Lower leg skin (tissue), 3 donors: ENCODE data around the gene JSRP1.

Source experiments
- POLR2A ChIP-seq, 2 donors: fragments of 450-650 bp; IDR thresholded peaks; one replicate each; pipeline ENCODE4 v1.6.1; 2016 to 2017; ENCODE audit warnings: antibody characterized with exemption in 2 of 2, mild to moderate bottlenecking in 1 of 2, moderate library complexity in 1 of 2
- TF ChIP-seq, protein P1 (sequence below), 3 donors: fragments of 450-650 bp; IDR thresholded peaks; one replicate each; pipeline ENCODE4 v1.5.1; 2016; ENCODE audit warnings: antibody characterized with exemption in 3 of 3, mild to moderate bottlenecking in 3 of 3, moderate library complexity in 2 of 3

DNA sequence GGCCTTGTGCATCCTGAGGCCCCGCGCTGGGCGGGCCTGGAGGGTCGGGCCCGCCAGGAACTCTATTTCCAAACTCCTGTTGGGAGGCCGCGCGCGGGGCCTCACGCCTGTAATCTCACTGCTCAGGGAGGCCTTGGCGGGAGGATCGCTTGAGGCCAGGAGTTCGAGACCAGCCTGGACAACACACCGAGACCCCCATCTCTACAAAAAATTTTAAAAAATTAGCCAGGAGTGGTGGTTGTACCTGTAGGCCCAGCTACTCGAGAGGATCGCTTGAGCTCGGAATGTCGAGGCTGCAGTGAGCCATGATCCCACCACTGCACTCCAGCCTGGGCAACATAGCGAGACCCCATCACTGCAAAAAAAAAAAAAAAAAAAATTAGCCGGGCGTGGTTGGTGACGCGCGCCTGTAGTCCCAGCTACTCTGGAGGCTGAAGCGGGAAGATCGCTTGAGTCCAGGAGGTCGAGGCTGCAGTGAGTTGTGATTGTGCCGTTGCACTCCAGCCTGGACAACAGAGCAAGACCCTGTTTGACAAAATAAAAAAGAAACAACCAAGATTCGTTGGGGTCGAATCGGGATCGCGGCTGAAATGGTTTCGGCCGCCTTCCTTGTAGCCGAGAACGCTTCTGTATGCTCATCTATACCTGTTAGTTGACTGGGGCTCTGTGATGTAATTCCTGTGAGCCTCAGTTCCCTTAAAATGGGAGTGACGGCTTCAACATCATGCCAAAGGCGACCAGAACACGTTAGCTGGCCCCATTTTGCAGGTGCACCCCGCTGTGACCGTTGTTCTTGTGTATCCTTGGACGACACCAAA is 19.0 kb downstream of the JSRP1 start:
- TF ChIP-seq, protein P1, sequence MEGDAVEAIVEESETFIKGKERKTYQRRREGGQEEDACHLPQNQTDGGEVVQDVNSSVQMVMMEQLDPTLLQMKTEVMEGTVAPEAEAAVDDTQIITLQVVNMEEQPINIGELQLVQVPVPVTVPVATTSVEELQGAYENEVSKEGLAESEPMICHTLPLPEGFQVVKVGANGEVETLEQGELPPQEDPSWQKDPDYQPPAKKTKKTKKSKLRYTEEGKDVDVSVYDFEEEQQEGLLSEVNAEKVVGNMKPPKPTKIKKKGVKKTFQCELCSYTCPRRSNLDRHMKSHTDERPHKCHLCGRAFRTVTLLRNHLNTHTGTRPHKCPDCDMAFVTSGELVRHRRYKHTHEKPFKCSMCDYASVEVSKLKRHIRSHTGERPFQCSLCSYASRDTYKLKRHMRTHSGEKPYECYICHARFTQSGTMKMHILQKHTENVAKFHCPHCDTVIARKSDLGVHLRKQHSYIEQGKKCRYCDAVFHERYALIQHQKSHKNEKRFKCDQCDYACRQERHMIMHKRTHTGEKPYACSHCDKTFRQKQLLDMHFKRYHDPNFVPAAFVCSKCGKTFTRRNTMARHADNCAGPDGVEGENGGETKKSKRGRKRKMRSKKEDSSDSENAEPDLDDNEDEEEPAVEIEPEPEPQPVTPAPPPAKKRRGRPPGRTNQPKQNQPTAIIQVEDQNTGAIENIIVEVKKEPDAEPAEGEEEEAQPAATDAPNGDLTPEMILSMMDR (IDR thresholded peaks at IDR 0.05): no peak
- TF ChIP-seq POLR2A (IDR thresholded peaks at IDR 0.05): no peak
